ENCODE data around the gene MED27. TPM values are rescaled to one million over a fixed set of nuclear protein-coding genes. Genes with fewer than 3 reads are reported as not detected.

The MED27 gene
- total RNA-seq, 2 experiments from 2014 or later: 22.6 to 23.4 TPM

DNA sequence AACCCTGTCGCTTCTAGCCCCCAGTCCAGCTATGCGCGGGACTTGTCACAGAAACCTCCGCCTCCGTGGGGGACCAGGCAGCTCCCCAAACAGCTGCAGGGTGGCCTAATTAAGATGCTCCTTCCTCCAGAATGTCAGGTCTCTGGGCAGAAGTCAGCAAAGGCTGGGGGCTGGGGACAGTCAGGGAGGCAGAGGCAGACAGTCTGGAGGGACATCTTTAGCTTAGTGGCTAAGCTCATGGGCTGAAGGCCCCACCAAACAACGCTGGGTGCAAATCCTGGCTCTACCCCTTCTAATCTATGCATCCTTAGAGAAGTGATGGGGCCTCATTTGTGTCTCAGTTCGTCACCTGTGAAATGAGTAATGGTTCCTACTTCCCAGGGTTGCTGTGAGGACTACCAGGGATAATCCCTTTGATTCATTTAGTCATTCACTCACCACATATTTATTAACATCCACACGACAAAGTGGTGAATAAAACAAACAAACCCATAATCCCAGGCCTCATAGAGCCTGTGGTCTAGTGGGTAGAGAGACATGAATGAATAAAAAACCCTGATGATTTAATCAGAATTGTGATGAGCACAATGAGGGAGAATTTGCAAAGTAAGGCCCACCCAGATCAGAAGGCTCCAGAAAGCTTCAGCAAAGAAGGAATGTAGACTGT is 20.2 kb upstream of the MED27 start:
- POLR2A ChIA-PET: no interaction called here
- no peaks in the 10 kb centered on the region for H3K9me3 Mint-ChIP-seq
- H3K36me3 Mint-ChIP-seq (ENCODE audit: low read depth): no peaks in the 10 kb centered on the region

DNA sequence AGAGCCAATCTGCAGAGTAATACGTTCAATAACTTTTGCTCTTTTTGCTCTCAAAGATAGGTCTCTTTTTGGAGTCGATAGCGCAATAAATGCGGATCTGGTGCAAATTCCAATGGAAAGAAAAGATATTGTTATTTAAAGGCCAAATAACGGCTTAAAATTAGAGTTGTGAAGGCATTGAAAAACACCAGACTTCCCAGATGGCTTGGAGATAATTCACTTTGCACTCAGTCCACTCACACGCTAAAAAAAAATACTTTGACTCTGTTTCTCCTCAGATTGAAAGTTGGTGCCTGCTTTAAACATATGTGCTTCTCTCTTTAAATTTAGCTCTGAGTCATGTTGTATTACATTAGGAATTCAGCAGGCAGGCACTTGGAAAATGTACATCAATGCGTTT is 19.5 kb upstream of the MED27 start:
- no peak overlapping the region for H3K4me3 Mint-ChIP-seq
- no peaks in the 10 kb centered on the region for H3K4me1 Mint-ChIP-seq
- POLR2A ChIA-PET: no interaction called here

More for the DNA sequence above, 20.2 kb upstream of the MED27 start:
- H3K4me3 Mint-ChIP-seq: no peak overlapping the region
- no peak overlapping the region for H3K27ac Mint-ChIP-seq
- CTCF ChIA-PET: no interaction called here
- H3K27me3 Mint-ChIP-seq: peaks cover 29% of the 10 kb centered on the region
- no peak for DNase-seq
- H3K4me1 Mint-ChIP-seq: no peaks in the 10 kb centered on the region

DNA sequence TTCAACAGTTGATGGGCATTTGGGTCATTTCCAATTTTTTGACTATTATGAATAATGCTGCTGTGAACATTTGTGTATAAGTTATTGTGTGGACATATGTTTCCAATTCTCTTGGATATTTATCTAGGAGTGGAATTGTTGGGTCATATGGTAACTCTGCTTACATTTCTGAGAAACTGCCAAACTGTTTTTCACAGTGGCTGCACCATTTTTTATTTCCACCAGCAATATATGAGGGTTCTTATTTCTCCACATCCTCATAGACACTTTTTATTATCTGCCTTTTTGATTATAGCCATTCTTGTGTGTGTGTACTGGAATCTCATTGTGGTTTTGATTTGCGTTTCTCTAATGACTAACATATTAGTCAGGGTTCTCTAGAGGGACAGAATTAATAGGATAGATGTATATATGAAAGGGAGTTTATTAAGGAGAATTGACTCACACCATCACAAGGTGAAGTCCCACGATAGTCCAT is 14.7 kb upstream of the MED27 start:
- no peaks in the 10 kb centered on the region for H3K4me1 Mint-ChIP-seq
- H3K27ac Mint-ChIP-seq: no peak overlapping the region
- CTCF ChIA-PET: no interaction called here
- H3K4me3 Mint-ChIP-seq: no peak overlapping the region
- POLR2A ChIA-PET: interaction anchor here (1.7 kb wide), 1 partner anchor 14 kb away, joined by 4 read pairs; the partner anchor contains the start of gene MED27
- peaks cover 40% of the 10 kb centered on the region for H3K27me3 Mint-ChIP-seq
- H3K9me3 Mint-ChIP-seq: no peaks in the 10 kb centered on the region
- no peak for DNase-seq
- no peaks in the 10 kb centered on the region for H3K36me3 Mint-ChIP-seq (ENCODE audit: low read depth)

More for the DNA sequence above, 19.5 kb upstream of the MED27 start:
- no peaks in the 10 kb centered on the region for H3K9me3 Mint-ChIP-seq
- H3K36me3 Mint-ChIP-seq (ENCODE audit: low read depth): no peaks in the 10 kb centered on the region
- no peak for DNase-seq
- peaks cover 32% of the 10 kb centered on the region for H3K27me3 Mint-ChIP-seq
- H3K27ac Mint-ChIP-seq: no peak overlapping the region
- CTCF ChIA-PET: no interaction called here

DNA sequence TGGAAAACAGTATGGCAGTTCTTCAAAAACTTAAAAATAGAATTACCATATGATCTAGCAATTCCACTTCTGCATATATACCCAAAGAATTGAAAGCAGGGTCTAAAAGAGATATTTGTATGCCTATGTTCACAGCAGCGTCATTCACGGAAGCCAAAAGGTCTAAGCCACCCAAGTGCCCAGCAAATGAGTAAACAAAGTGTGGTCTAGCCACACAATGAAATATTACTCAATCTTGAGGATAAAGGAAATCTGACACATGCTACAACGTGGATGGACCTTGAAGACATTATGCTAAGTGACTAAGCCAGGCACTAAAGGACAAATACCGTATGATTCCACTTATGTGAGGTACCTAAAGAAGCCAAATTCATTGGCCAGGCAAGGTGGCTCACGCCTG is 11.1 kb upstream of the MED27 start:
- ChIA-PET POLR2A (no interaction called here), CTCF (no interaction called here)
- Mint-ChIP-seq H3K27ac (no peak overlapping the region), H3K9me3 (no peaks in the 10 kb centered on the region), H3K4me3 (no peak overlapping the region), H3K27me3 (peaks cover 28% of the 10 kb centered on the region), H3K4me1 (no peaks in the 10 kb centered on the region), H3K36me3 (ENCODE audit: low read depth) (no peaks in the 10 kb centered on the region)
- no peak for DNase-seq

DNA sequence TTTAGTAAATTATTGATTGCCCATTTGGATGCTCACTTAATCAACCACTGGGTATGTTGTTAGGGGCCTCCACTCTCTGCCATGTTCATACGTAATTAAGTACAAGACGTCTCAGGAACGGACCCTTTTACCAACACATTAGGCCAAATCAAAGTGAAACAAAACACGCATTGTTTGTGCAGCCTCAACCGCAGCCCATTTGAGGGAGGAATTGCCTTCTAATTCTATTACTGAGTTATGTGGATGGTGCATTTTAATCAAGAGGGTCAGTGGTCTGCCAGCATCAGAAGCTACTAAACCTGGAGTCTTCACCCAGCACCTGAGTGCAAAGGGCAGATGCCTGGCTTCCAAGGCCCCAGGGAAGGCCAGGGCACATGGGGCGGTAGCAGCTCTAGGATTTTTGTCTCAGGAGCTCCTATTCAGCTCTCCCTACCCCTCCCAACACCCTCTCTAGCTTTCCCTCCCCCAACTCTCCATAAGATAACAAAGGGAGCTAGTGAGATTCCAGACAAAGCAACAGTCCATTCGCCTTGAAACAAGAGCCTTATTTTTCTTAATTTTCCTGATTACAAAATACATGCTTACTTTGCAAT is 7.9 kb upstream of the MED27 start:
- H3K27me3 Mint-ChIP-seq: peaks cover 22% of the 10 kb centered on the region
- CTCF ChIA-PET: no interaction called here
- no peaks in the 10 kb centered on the region for H3K9me3 Mint-ChIP-seq
- no peaks in the 10 kb centered on the region for H3K36me3 Mint-ChIP-seq (ENCODE audit: low read depth)
- POLR2A ChIA-PET: no interaction called here
- H3K27ac Mint-ChIP-seq: no peak overlapping the region
- H3K4me1 Mint-ChIP-seq: no peaks in the 10 kb centered on the region
- DNase-seq: no peak
- no peak overlapping the region for H3K4me3 Mint-ChIP-seq

DNA sequence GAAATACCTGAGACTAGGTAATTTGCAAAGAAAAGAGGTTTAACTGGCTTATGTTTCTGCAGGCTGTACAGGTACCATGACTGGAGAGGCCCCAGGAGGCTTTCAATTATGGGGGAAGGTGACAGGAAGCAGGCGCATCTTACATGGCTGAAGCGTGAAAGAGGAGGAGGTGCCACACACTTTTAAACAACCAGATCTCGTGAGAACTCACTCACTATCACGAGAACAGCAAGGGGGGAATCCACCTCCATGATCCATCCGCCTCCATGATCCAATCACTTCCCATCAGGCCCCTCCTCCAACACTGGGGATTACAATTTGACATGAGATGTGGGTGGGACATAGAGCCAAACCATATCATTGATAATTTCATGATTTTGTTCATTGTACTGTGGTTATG is 2.5 kb upstream of the MED27 start:
- Mint-ChIP-seq H3K4me3 (no peak overlapping the region), H3K27ac (no peak overlapping the region), H3K9me3 (no peaks in the 10 kb centered on the region), H3K27me3 (peaks cover 13% of the 10 kb centered on the region), H3K4me1 (peaks cover 27% of the 10 kb centered on the region), H3K36me3 (ENCODE audit: low read depth) (peaks cover 17% of the 10 kb centered on the region)
- ChIA-PET CTCF (no interaction called here), POLR2A (no interaction called here)
- DNase-seq: no peak

DNA sequence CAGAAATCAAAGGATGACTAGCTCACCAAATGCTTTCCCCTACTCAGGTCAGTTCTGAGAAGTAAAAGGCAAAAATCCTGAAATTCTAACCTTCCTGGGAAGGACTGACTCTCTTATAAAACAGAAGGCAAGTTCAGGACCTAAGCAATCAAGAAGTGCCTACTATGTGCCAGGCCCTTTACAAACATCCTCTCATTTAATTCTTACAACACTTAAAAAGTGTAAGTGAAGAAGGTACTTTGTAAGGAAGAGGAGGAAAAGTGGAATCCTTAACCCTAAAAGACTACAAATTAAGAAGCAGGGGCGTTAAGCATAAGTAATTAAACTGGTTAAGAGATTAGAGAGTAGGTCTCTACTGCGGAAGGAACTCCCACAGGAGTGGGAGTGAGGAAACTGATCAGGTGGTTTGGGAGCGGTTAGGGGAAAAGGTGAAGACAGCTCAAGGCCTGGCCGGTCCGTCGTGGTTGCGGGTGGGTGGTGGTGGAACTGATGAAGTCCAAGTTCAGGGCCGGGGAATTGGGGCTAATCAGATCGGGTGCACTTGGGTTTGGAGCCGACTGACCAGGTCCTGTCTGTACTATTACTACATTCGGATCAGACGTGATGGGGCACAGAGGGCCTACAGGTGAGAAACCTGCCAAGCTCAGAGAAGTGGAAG is 839 bp downstream of the MED27 start:
- Mint-ChIP-seq H3K4me1 (peaks cover 44% of the 10 kb centered on the region), H3K9me3 (no peaks in the 10 kb centered on the region), H3K4me3 (peak overlapping the region; percentile 91), H3K27me3 (no peaks in the 10 kb centered on the region), H3K27ac (peak overlapping the region; percentile 63), H3K36me3 (ENCODE audit: low read depth) (peaks cover 35% of the 10 kb centered on the region)
- peak; percentile 20 for DNase-seq
- ChIA-PET POLR2A (interaction anchor here (1.4 to 1.7 kb wide), 3 partner anchors 84 to 953 kb away, joined by 5 to 6 read pairs (median 5); partner anchors contain the start of genes NTNG2 and NUP214), CTCF (no interaction called here)

DNA sequence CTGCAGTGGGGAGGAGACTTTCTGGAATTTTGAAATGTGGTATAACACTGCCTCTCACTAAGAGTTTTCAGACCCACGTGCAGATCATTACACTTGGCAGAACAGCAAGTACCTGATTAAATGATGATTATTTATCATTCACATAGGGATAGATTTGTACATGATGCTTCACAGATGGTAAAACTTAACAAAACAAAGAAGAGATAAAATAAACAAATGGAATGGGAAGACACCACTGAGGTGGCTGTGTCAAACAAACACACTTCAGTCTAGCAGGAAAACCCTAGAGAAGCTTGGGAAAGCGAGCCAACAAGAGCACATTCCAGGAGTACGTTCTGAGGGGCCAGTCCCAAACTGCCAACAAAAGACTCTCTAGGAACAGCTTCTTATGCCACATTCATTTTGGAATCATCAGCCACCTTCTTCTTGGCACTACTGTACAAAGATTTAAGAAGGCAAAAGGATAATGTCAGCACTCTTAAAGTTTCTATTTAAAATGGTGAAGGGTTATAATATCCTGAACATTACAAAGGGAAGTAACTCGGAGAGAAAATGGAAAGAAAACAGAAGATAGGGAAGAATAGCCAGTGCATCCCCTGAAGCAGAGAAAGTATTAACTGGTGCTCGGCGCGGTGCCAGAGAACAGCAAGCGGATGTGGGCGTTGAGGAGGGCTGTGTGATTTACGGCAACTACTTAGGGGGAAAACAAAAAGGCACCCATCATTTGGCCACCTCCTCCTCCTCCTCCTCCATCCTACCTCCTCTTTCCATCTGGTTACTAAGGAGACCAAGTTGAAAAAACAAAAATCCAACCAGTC is 1.6 kb downstream of the MED27 start:
- CTCF ChIA-PET: no interaction called here
- Mint-ChIP-seq H3K4me1 (peaks cover 44% of the 10 kb centered on the region), H3K9me3 (no peaks in the 10 kb centered on the region), H3K4me3 (peak overlapping the region; percentile 91), H3K36me3 (ENCODE audit: low read depth) (peaks cover 41% of the 10 kb centered on the region), H3K27ac (peak overlapping the region; percentile 63), H3K27me3 (no peaks in the 10 kb centered on the region)
- peak; percentile 57 for DNase-seq
- POLR2A ChIA-PET: interaction anchor here (1.6 to 1.7 kb wide), 2 partner anchors 85 to 163 kb away, joined by 5 to 6 read pairs; partner anchors contain the start of gene NTNG2

DNA sequence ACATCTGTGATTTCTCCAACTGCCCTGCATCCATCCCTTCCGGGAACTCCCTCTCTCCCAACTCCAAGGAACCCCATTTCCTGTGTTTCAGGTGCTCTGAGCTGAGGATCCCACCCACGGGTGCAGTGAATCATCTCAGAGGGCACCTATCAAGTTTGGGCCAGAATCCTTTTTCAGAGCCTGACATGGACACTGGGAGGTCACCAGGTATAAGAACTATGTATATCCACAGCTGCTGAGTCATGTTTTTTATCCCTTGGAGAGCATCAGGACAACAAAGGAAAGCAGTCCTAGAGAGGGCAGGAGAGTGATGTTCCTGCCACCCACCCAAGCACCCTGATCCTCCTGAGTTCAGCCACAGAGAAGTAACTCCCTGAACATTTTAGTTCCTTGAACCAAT is 3.8 kb downstream of the MED27 start:
- Mint-ChIP-seq H3K9me3 (no peaks in the 10 kb centered on the region), H3K36me3 (ENCODE audit: low read depth) (peaks cover 52% of the 10 kb centered on the region), H3K27ac (no peak overlapping the region), H3K27me3 (no peaks in the 10 kb centered on the region), H3K4me3 (no peak overlapping the region), H3K4me1 (peaks cover 44% of the 10 kb centered on the region)
- ChIA-PET CTCF (interaction anchor here (2.3 kb wide), 1 partner anchor 160 kb away, joined by 6 read pairs; no protein-coding TSS in a partner anchor), POLR2A (no interaction called here)
- DNase-seq: no peak

DNA sequence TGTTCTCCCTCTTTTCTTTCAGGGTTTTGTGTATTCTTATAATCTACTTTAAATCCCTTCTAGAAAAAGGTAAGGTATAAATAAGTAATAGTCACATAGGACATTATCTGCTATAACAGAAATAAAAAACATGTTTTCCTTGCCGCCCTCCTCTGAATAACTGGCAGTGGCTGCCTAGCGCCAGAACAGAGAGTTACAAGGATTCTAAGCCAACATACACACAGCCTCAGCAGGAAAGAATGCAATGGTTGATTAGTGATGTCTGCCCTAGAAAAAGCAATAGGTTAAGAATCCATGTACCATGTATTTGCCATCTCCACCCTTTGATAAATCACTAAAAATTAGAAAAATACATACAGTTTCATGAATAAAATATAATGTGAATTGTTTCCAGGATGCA is 4.9 kb downstream of the MED27 start:
- Mint-ChIP-seq H3K9me3 (no peaks in the 10 kb centered on the region), H3K27ac (no peak overlapping the region), H3K27me3 (no peaks in the 10 kb centered on the region), H3K4me3 (no peak overlapping the region), H3K36me3 (ENCODE audit: low read depth) (peaks cover 51% of the 10 kb centered on the region), H3K4me1 (peaks cover 39% of the 10 kb centered on the region)
- DNase-seq: no peak
- CTCF ChIA-PET: no interaction called here
- POLR2A ChIA-PET: no interaction called here

DNA sequence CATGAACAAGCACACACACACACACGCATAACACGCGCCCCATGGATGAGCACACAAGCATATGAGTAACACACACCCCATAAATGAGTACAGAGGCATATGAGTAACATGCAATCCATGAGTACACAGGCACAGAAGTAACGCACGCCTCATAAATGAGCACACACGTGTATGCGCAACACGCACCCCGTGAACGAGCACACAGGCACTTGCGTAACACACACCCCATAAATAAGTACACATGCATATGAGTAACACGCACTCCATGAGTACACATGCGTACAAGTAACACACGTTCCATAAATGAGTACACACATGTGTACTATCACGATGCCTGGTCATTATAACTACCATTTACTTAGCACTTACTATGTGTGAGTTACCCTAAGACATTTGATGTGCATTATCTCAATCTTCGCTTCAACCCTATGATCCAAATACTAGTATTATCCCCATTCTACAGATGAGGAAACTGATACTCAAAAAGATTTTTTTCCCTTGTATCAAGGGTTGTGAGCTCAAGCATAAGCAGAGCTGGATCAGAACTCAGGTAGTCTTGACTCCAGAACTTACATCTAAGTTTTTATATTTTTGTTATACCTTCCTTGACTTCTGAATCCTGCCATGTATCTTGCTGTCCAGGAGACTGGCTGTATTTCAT is 7.7 kb downstream of the MED27 start:
- H3K4me1 Mint-ChIP-seq: peaks cover 25% of the 10 kb centered on the region
- CTCF ChIA-PET: no interaction called here
- no peak overlapping the region for H3K4me3 Mint-ChIP-seq
- no peaks in the 10 kb centered on the region for H3K27me3 Mint-ChIP-seq
- DNase-seq: no peak
- POLR2A ChIA-PET: no interaction called here
- H3K27ac Mint-ChIP-seq: no peak overlapping the region
- H3K9me3 Mint-ChIP-seq: no peaks in the 10 kb centered on the region
- peaks cover 39% of the 10 kb centered on the region for H3K36me3 Mint-ChIP-seq (ENCODE audit: low read depth)

DNA sequence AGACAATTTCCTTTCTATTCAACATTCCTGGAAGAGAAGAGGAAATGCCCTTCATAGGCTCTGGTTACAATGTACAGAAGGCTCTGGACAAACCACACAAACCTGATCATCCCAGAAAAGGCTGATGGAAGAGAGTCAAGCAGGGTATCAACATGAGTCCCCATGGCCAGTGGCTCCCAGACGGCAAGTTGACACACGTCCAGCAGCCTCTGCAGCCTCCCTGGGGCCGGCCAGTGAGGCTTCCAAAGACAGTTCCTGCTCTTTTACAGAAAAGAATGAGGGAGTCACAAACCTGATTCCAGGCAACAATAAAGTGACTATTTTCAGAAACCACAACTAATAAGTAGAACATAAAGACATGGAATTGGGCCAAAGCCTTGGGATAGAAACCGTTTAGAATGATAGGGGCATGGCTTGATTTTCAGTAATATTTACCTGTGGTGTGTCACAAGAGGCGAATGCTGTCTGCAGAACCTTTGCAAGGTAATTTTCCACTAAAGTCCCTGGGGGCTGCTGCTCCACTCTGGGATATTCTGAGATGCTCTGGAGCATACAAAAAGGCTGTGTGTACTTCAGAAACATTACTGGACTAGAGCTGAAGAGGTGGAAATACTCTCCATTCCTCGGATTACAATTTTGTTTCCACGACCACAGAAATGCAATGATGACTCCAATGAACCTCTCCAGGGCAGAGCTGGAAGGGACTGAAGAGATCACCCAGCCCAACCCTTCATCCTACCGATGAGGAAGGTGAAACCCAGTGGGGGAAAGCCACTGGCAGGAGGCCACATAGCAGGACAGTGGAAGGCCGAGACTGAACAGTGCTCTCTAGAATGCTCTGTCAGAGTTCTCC is 10.4 kb downstream of the MED27 start:
- H3K4me1 Mint-ChIP-seq: peaks cover 9% of the 10 kb centered on the region
- H3K36me3 Mint-ChIP-seq (ENCODE audit: low read depth): peaks cover 24% of the 10 kb centered on the region
- H3K4me3 Mint-ChIP-seq: no peak overlapping the region
- POLR2A ChIA-PET: no interaction called here
- H3K9me3 Mint-ChIP-seq: no peaks in the 10 kb centered on the region
- H3K27me3 Mint-ChIP-seq: no peaks in the 10 kb centered on the region
- CTCF ChIA-PET: no interaction called here
- H3K27ac Mint-ChIP-seq: no peak overlapping the region
- DNase-seq: no peak
